ENCODE results near the gene HELT.
"Not testable (repeated sequence)": the region's sequence is repeated elsewhere in the genome, so short reads cannot be mapped to it uniquely, and the experiment has no call there.

Gene HELT

DNA sequence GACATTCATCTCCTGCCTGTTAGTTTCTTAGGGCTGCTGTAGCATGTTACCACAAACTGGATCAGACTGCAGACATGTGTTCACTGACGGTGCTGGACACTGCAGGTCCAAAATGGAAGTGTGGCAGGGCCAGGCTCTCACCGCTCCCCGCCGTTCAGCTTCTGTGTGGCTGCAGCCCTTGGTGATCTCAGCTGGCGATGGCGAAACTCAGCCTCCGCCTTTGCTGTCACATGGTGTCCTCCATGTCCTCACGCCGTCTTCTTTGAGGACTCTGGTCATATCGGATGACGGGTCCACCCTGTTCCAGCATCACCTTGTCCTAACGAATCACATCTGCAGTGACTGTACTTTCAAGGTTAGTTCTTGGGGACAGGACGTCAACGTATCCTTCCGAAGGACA, 25.9 kb upstream of the HELT start:
- H3K27me3 Mint-ChIP-seq = no peaks in the 10 kb centered on the region
- no peaks in the 10 kb centered on the region for H3K36me3 Mint-ChIP-seq
- H3K27ac Mint-ChIP-seq = no peak overlapping the region
- no peak overlapping the region for H3K4me3 Mint-ChIP-seq
- H3K4me1 Mint-ChIP-seq = no peaks in the 10 kb centered on the region
- no peaks in the 10 kb centered on the region for H3K9me3 Mint-ChIP-seq

DNA sequence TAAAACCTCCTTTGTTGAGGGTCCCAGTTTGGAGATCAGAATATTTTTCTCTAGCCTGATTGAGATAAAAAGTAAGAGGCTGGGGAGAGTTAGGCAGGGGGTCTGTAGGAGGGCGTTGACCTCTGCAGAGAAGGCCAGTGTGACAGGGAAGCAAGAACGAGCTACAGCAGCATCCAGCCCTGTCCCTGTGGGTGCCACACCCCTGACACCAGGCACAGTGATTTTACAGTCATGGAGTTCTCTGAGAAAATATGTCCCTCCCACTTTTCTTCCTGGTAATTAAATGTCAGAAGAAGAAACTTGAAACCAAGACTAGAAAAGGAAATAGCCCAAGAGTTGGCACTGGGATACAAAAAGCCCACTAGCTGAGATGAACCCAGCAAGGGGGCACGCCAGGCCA, 25.0 kb upstream of the HELT start:
- Mint-ChIP-seq H3K4me1 (no peaks in the 10 kb centered on the region), H3K4me3 (no peak overlapping the region), H3K9me3 (no peaks in the 10 kb centered on the region)

DNA sequence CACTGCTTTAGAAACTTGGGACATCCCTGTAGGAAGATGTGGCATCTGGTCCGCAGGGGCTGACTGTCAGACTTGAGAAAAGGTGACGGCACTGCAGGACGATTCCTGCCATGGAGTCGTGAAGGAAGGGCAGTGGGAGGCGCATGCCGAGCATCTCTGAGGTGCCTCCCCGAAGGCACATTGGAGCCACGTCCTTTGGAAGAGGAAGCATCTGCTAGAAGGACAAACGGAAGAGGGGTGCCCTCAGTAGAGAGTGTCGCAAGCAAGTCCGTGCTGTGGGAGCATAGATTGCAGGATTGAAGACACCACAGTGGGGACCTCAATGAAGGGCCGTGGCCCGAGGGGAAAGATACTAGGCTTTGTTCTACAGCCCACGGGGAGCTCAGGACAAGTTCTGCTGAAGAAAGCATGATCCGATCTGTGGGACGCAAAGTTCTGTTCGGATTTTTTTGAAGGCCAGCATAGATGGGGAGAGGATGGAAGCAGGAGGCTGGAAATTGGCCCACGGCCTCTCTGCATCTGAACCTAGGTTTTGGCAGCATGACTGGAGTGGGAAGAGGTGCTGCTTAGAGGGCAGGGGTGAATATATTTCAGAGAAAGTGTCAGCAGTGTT, 24.2 kb upstream of the HELT start:
- Mint-ChIP-seq H3K27ac (no peak overlapping the region), H3K4me1 (no peaks in the 10 kb centered on the region), H3K4me3 (no peak overlapping the region), H3K27me3 (peaks cover 2% of the 10 kb centered on the region), H3K9me3 (no peaks in the 10 kb centered on the region), H3K36me3 (no peaks in the 10 kb centered on the region)

More for the DNA sequence above, 25.0 kb upstream of the HELT start:
- Mint-ChIP-seq H3K27ac (no peak overlapping the region), H3K27me3 (peaks cover 2% of the 10 kb centered on the region), H3K36me3 (no peaks in the 10 kb centered on the region)

DNA sequence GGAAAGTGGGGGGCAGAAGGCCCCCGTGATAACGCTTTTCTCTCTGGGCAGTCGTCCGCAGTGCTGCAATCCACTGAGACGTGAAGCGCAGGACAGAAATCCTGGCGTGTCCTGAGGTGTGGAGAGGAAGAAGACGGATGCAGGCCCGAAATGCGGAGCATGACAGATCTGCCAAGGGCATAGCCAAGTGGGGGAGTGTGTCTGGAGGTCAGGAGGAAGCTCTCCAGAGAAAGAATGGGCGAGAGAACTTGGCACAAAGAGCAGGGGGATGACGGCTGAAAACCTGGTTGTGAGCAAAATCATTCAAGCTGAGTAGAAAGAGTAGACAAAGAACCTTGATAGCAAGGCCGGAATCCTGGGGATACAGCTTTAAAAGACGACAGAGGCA, 23.7 kb upstream of the HELT start:
- Mint-ChIP-seq H3K27me3 (peaks cover 2% of the 10 kb centered on the region), H3K9me3 (no peaks in the 10 kb centered on the region)

DNA sequence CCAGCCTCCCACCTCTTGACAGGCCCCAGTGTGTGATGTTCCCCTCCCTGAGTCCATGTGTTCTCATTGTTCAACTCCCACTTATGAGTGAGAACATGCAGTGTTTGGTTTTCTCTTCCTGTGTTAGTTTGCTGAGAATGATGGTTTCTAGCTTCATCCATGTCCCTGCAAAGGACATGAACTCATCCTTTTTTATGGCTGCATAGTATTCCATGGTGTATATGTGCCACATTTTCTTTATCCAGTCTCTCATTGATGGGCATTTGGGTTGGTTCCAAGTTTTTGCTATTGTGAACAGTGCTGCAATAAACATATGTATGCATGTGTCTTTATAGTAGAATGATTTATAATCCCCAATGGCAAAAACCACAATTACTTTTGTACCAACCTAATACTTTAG, 20.6 kb upstream of the HELT start:
- H3K9me3 Mint-ChIP-seq, H3K27ac Mint-ChIP-seq, H3K4me3 Mint-ChIP-seq: not testable (repeated sequence)

More for the DNA sequence above, 23.7 kb upstream of the HELT start:
- Mint-ChIP-seq H3K27ac (no peak overlapping the region), H3K4me1 (no peaks in the 10 kb centered on the region), H3K36me3 (no peaks in the 10 kb centered on the region), H3K4me3 (no peak overlapping the region)

GRCh38 chr4:185002784-185003183, 15.5 kb upstream of the HELT start:
- Mint-ChIP-seq H3K4me3 (no peak overlapping the region), H3K27ac (no peak overlapping the region), H3K4me1 (peaks cover 7% of the 10 kb centered on the region), H3K36me3 (no peaks in the 10 kb centered on the region), H3K9me3 (no peaks in the 10 kb centered on the region), H3K27me3 (peaks cover 14% of the 10 kb centered on the region)

More for the DNA sequence above, 20.6 kb upstream of the HELT start:
- not testable (repeated sequence) for H3K36me3 Mint-ChIP-seq, H3K4me1 Mint-ChIP-seq, H3K27me3 Mint-ChIP-seq

- Mint-ChIP-seq H3K27ac (no peak overlapping the region), H3K9me3 (no peaks in the 10 kb centered on the region), H3K4me1 (peaks cover 7% of the 10 kb centered on the region), H3K4me3 (no peak overlapping the region), H3K27me3 (peaks cover 16% of the 10 kb centered on the region), H3K36me3 (no peaks in the 10 kb centered on the region)
These were observed 14.5 kb upstream of the HELT start for GRCh38 chr4:185003596-185004351.

DNA sequence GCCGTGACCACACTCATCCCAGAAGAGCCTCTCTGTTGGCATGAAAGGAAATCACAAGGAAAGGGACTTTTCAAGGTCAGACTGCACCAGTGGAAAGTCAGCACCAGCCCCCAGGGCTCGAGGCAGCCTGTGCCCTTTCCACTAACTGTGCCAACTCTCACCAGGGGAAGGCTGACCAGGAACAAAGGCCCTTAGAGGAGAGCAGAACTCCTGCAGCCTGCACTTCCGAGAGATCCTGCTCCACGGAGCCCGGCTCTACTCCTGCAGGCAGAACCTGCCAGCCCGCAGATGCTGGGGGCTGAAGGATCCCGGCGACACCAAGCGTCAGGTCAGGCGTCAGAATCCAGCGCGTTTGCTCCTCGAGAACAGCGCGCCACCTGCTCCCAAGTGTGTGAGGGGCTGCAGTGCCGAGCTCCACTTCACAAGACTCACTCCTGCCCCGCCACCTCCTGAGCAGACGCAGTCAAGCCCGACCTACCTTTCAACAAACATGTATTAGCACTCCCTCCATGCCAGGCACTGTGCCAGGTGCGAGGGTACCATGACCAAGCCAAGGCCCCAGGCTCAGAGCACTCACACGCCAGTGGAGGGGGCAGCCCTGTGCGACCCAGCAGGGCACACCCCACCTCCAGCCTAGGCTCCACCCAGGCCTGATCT, 13.6 kb upstream of the HELT start:
- Mint-ChIP-seq H3K9me3 (no peaks in the 10 kb centered on the region), H3K4me3 (no peak overlapping the region), H3K27me3 (peaks cover 21% of the 10 kb centered on the region), H3K36me3 (no peaks in the 10 kb centered on the region), H3K4me1 (peaks cover 7% of the 10 kb centered on the region), H3K27ac (no peak overlapping the region)

DNA sequence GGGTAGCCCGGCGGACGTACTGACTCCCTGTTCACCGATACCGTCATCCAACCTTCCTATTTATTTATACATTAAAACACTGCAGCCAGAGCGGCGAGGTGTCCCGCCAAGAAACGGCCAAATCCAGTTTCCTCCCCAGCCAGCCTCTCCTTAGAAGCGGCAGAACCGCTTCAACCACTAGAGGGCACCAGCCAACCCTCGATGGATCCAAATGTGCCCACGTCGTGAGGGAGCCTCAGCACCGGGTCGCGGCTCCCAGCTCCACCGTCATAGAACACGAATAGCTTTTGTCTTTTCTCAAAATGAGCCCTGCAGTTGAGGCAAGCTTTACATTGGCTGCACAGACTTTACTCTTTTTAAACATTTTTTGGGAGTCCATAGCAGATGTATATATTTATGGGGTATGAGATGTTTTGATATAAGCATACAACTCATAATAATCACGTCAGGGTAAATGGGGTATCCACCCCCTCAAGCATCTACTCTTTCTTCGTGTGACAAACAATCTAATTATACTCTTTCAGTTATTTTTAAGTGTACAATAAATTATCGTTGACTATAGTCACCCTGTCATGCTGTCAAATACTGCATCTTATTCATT, 13.0 kb upstream of the HELT start:
- Mint-ChIP-seq H3K36me3 (no peaks in the 10 kb centered on the region), H3K4me3 (peak overlapping the region; percentile 49), H3K4me1 (peaks cover 7% of the 10 kb centered on the region), H3K27ac (no peak overlapping the region), H3K9me3 (no peaks in the 10 kb centered on the region), H3K27me3 (peaks cover 22% of the 10 kb centered on the region)

- Mint-ChIP-seq H3K36me3 (no peaks in the 10 kb centered on the region), H3K4me3 (no peak overlapping the region), H3K27ac (no peak overlapping the region), H3K4me1 (peaks cover 3% of the 10 kb centered on the region), H3K27me3 (peaks cover 46% of the 10 kb centered on the region), H3K9me3 (no peaks in the 10 kb centered on the region)
These were observed 6.9 kb upstream of the HELT start for GRCh38 chr4:185011408-185011807.

- Mint-ChIP-seq H3K9me3 (no peaks in the 10 kb centered on the region), H3K27me3 (peaks cover 52% of the 10 kb centered on the region), H3K36me3 (no peaks in the 10 kb centered on the region), H3K4me1 (peaks cover 3% of the 10 kb centered on the region), H3K27ac (no peak overlapping the region), H3K4me3 (no peak overlapping the region)
These were observed 4.7 kb upstream of the HELT start for GRCh38 chr4:185013417-185014125.

DNA sequence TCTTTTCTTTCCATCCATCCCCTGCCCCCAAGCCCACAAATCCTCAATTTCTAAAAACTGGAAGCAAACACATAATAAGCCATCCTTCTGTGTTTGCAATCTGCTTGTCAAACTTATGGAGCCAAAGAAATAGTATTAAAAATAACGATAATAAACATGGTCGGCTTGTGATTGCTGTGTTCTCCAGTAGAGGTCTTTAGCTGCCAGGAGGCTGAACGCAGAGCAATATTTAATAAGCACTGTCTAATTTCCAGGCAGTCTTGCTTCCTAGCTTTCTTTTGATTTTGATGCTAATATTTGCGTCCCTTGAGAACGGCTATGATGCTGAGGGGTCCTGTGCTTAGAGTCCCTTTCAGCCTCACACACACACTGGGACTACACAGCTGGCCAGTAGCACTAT, 3.2 kb upstream of the HELT start:
- Mint-ChIP-seq H3K27ac (no peak overlapping the region), H3K9me3 (no peaks in the 10 kb centered on the region), H3K4me3 (no peak overlapping the region), H3K4me1 (peaks cover 3% of the 10 kb centered on the region), H3K27me3 (peaks cover 49% of the 10 kb centered on the region), H3K36me3 (no peaks in the 10 kb centered on the region)

- Mint-ChIP-seq H3K36me3 (no peaks in the 10 kb centered on the region), H3K4me3 (no peak overlapping the region)
These were observed 2.0 kb upstream of the HELT start for GRCh38 chr4:185016101-185016940.

DNA sequence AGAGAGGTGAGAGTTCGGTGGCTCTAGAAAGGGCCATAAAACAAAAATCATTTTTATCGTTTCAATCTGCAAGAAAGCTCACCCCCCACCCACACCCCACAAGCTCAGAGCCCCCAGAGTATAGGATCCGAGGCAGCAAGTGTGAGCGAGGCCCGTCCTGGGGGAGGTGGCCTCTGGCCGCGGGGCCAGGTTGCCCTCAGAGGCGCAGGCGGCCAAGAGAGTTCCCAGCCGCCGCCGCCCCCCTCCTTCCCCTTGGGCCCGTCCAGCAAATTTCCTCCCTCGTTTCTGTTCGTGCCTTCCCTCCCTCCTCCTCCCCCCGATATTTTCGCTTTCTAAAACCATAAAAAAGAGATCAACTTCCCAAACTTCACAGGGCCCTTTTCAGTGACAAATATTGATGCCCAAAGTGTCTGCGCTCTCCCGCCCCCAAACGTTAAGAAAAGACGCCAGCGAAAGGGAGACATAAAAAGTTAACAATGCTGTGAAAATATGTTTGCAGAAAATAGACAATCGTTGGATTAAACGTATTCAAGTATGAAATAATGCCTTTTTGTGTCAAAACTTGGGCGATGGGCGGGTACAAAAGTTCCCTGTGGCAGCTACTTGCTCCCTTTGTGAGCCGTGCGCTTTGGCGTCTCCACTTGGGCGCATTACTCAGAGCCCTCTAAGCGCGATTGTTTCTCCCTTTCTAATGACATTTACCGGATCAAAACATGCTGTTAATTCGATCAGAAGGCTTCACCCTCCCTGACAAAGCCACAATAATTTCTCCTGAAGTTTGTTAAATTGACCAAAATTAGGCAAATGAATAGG, 1.1 kb upstream of the HELT start:
- Mint-ChIP-seq H3K27ac (no peak overlapping the region), H3K9me3 (no peaks in the 10 kb centered on the region), H3K27me3 (peaks cover 57% of the 10 kb centered on the region), H3K36me3 (no peaks in the 10 kb centered on the region), H3K4me3 (no peak overlapping the region), H3K4me1 (peaks cover 11% of the 10 kb centered on the region)

More at GRCh38 chr4:185016101-185016940, 2.0 kb upstream of the HELT start:
- Mint-ChIP-seq H3K4me1 (peaks cover 7% of the 10 kb centered on the region), H3K27ac (no peak overlapping the region), H3K9me3 (no peaks in the 10 kb centered on the region), H3K27me3 (peaks cover 51% of the 10 kb centered on the region)
